HG02938 (cell line): ENCODE data around the gene CYTH4.
"Not testable (repeated sequence)": the region's sequence is repeated elsewhere in the genome, so short reads cannot be mapped to it uniquely, and the experiment has no call there.

Experiments used
- ATAC-seq: cut with Tn5 transposase; IDR thresholded peaks from one replicate; pipeline ENCODE4 v1.9.1; 2021; ENCODE audit warnings: mild to moderate bottlenecking, moderate library complexity; ENCODE audit not compliant: unreplicated experiment

CYTH4 gene

GRCh38 chr22:37248251-37248650, 34.1 kb upstream of the CYTH4 start:
- ATAC-seq: no peak

- ATAC-seq: no peak
Observed at GRCh38 chr22:37249986-37250385, 32.3 kb upstream of the CYTH4 start.

GRCh38 chr22:37251836-37252235, 30.5 kb upstream of the CYTH4 start:
- ATAC-seq: not testable (repeated sequence)

- no peak for ATAC-seq
Observed at GRCh38 chr22:37253126-37253660, 29.1 kb upstream of the CYTH4 start.

GRCh38 chr22:37254209-37254866, 28.0 kb upstream of the CYTH4 start:
- ATAC-seq: no peak

- no peak for ATAC-seq
Observed at GRCh38 chr22:37254867-37255233, 27.5 kb upstream of the CYTH4 start.

- no peak for ATAC-seq
Observed at GRCh38 chr22:37255558-37256006, 26.7 kb upstream of the CYTH4 start.

DNA sequence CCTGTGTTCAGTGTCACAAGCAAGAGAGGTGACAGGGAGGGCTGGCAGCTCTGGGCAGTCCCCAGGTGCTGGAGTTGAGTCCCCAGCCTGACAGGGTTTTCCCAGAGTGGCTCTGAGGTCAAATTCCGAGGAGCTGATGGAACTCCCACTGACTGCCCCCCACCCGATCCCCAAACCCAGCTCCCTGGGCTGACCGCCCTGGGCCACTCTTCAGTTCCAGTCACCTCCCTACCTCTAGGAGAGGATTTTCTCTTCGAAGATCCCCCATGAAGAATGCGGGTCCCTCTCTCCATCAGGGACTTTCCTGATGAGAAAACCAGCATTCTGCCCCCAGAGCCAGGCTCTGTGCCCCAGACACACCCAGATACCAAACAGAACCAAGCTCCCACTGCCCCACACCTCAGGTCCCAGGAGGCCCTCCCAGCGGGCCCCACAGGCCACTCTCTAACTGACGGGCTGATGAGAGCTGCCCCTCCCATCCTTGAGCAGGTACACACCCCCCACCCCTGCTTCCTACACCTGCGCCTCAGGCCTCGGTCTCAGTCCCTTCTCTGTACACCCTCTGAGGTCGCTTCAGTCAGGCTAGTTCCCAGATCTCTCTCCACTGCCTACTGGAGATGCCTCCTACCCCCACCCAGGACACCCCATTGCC, 26.1 kb upstream of the CYTH4 start:
- no peak for ATAC-seq

DNA sequence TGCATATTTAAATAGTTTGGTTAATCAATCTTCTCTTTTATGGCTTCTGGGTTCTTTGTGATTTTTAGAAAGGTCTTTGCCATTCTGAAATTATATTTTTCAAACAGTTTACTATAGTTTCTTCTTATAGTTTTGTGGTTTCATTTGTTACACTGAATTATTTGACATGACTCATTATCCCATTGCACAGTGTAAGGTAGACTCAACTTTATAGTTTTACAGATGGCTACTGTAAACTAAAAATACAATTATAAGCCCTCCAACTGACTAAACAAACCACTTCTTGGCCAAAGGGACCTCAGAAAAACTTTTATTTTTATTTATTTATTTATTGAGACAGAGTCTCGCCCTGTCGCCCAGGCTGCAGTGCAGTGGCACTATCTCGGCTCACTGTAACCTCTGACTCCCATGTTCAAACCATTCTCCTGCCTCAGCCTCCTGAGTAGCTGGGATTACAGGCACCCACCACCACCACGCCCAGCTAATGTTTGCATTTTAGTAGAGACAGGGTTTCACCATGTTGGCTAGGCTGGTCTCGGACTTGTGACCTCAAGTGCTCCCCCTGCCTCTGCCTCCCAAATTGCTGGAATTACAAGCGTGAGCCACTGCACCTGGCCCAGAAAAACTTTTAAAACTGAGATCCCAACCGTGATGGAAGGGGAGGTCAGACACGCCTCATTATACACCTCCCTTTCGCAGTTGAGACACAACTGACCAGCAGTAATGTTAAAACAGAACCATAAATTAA, 24.1 kb upstream of the CYTH4 start:
- no peak for ATAC-seq

GRCh38 chr22:37258753-37259401, 23.4 kb upstream of the CYTH4 start:
- no peak for ATAC-seq

GRCh38 chr22:37259540-37260029, 22.7 kb upstream of the CYTH4 start:
- no peak for ATAC-seq

DNA sequence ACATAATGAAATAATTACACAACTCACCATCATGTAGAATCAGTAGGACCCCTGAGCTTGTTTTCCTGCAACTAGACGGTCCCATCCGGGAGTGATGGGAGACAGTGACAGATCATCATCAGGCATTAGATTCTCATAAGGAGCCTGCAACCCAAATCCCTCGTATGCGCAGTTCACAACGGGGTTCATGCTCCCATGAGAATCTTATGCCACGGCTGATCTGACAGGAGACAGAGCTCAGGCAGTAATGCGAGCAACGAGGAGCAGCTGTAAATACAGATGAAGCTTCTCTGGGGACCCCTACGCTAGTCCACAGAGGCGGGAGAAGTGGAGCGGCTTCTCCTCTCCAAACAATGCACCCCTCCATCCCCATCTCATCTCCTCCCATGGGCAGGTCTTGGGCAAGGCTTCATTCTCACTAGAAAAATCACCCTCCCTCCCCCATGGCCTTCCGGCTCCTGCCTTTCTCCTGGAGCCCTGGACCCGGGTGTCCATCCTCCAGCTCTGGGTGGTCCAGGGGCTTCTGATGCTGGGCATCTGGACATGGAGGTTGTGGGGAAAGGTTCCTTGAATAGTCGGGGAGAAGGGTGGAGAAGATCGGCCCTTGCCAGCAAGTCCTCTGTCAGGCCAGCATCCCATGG, 22.0 kb upstream of the CYTH4 start:
- no peak for ATAC-seq

GRCh38 chr22:37260901-37261336, 21.4 kb upstream of the CYTH4 start:
- no peak for ATAC-seq

DNA sequence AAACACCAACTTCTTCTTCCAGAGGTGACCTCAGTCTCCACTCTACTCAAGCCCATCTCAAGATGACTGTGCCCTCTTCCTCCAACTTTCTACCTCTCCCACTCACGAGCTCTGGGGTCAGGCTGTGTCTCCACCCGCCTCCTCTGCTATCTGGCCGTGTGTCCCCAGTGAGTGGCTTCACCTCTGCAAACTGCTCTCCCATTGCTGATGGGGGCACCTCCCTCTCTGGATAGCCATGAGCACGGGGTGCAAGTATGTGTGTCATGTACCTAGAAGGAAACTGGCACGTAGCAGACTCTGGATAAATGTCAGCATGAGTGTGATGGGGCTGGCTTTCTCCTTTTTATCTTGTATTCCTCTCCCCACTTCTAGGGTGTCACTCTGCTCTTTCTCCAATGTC, 20.0 kb upstream of the CYTH4 start:
- ATAC-seq: no peak

- ATAC-seq: no peak
Observed at GRCh38 chr22:37263966-37264887, 18.1 kb upstream of the CYTH4 start.

DNA sequence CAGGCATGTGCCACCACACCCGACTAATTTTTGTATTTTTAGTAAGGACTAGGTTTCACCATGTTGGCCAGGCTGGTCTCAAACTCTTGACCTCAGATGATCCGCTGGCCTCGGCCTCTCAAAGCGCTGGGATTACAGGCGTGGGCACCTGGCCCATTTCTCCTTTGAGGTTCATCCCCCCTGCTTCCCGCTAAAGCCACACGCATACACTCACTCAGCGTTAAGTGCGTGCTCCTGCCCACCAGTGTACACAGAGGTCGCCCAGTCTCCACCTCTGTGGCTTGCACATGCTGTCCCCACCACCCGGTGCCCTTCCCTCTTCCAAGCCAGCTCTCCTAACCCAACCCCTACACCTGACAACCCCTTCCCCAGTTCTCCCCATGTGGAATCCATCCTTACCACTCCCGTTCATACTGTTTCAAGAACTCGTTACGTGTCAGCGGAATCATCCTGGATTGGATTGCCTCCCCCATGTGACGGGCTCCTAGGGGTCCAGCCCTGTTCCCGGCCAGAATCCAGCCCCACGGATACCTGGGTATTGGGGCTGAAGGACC, 15.7 kb upstream of the CYTH4 start:
- ATAC-seq: no peak

DNA sequence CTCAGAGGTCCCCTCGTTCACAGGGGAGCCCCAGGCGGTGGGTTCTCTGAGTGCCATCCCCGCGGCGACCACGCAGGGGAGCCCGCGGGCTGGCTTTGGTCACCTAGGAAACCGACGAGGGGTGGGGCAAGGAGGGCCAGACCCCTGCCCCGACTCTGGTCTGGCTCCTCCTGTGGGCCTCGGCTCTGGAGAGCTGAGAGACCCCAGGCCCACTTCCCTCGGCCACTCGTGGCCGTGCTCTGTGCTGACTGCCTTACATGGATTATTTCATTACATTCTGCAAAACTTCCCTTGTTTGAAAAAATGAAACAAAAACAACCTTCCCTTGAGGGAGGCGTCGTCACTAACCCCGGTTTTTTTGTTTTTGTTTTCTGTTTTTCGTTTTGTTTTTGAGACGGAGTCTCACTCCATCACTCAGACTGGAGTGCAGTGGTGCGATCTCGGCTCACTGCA, 15.1 kb upstream of the CYTH4 start:
- ATAC-seq: no peak

- no peak for ATAC-seq
Observed at GRCh38 chr22:37267661-37268413, 14.5 kb upstream of the CYTH4 start.
